PC-3 (cell line): ENCODE data around the gene FAM107B.

Experiments used
- CTCF ChIP-seq: fragments of 300-600 bp; sonication (generic); conservative IDR thresholded peaks from 2 replicates; pipeline ENCODE4 v1.5.1; 2017; ENCODE audit warnings: antibody characterized with exemption, low read depth, mild to moderate bottlenecking, low read length
- EZH2phosphoT487 ChIP-seq: fragments of 300-600 bp; sonication (generic); IDR thresholded peaks from 2 replicates; pipeline ENCODE4 v1.6.1; 2018; ENCODE audit warnings: mild to moderate bottlenecking, antibody characterized with exemption, low read length, borderline replicate concordance

GRCh38 chr10:14533295-14533694, 241.4 kb downstream of the FAM107B start:
- TF ChIP-seq EZH2phosphoT487 (no peak), CTCF (no peak)
